Measurements from ENCODE around the gene VPS4A. TPM values are rescaled to one million over a fixed set of nuclear protein-coding genes. Genes with fewer than 3 reads are reported as not detected.
A peak's percentile ranks its signal among the peaks of the same experiment; 100 is the strongest.

Gene VPS4A
- total RNA-seq, 1 donor from 2014 or later: 28.9 TPM

- peaks cover 16% of the 10 kb centered on the region for H3K36me3 Mint-ChIP-seq (ENCODE audit: low read depth, unreplicated experiment)
- H3K27me3 Mint-ChIP-seq (ENCODE audit: low read depth, unreplicated experiment): no peaks in the 10 kb centered on the region
- peaks cover 18% of the 10 kb centered on the region for H3K4me1 Mint-ChIP-seq (ENCODE audit: low read depth, unreplicated experiment)
- FAIRE-seq (no peak), DNase-seq (ENCODE audit: low read depth) (peak; percentile 97)
- H3K27me3 ChIP-seq (ENCODE audit: insufficient read depth, low read length): no peaks in the 10 kb centered on the region
- peaks cover 81% of the 10 kb centered on the region for H3K79me2 ChIP-seq (ENCODE audit: insufficient read depth, low read length)
- peak within 1 kb of the TSS; percentile 90 for H3K9ac ChIP-seq (ENCODE audit: low read length)
- H3K9me3 ChIP-seq (ENCODE audit: insufficient read depth, low read depth, low read length): no peaks in the 10 kb centered on the region
- H3K4me2 ChIP-seq (ENCODE audit: low read length): peak within 1 kb of the TSS; percentile 99
- H3K4me1 ChIP-seq (ENCODE audit: insufficient read depth, low read length): peaks cover 19% of the 10 kb centered on the region
- peaks cover 43% of the 10 kb centered on the region for H3K36me3 ChIP-seq (ENCODE audit: insufficient read depth, low read length)
- peak within 1 kb of the TSS; percentile 85 for H2AFZ ChIP-seq (ENCODE audit: low read depth, low read length)
- peak within 1 kb of the TSS; percentile 100 for H3K4me3 Mint-ChIP-seq (ENCODE audit: unreplicated experiment)
- peak within 1 kb of the TSS; percentile 99 for H3K27ac Mint-ChIP-seq (ENCODE audit: unreplicated experiment)
- H3K27ac ChIP-seq (ENCODE audit: low read depth, low read length): peak within 1 kb of the TSS; percentile 77
- peak within 1 kb of the TSS; percentile 90 for H3K4me3 ChIP-seq (ENCODE audit: insufficient read depth, low read depth, low read length)
- peak; percentile 73 for TF ChIP-seq CTCF (IDR thresholded peaks at IDR 0.05; ENCODE audit: insufficient read depth, low read depth, low read length)
- no peak for TF ChIP-seq EZH2 (IDR thresholded peaks at IDR 0.05; ENCODE audit: insufficient read depth, low read length)
- peaks cover 3% of the 10 kb centered on the region for H4K20me1 ChIP-seq (ENCODE audit: insufficient read depth, low read length)
- H3K9me3 Mint-ChIP-seq (ENCODE audit: unreplicated experiment): no peaks in the 10 kb centered on the region
Measured at GRCh38 chr16:69339289-69340094, 28.3 kb downstream of the VPS4A start, which contains the start of the genes COG8 and NIP7. Gene COG8 (minus strand): TSS chr16:69339564. CDS start chr16:69339552, 12 bp downstream. Gene NIP7 (plus strand): TSS chr16:69339772. CDS start chr16:69339830, 58 bp downstream.

GRCh38 chr16:69340095-69340644 is 29.0 kb downstream of the VPS4A start:
- H2AFZ ChIP-seq (ENCODE audit: low read depth, low read length): peak overlapping the region; percentile 63
- peak overlapping the region; percentile 100 for H3K4me3 Mint-ChIP-seq (ENCODE audit: unreplicated experiment)
- H4K20me1 ChIP-seq (ENCODE audit: insufficient read depth, low read length): peaks cover 3% of the 10 kb centered on the region
- H3K27me3 ChIP-seq (ENCODE audit: insufficient read depth, low read length): no peaks in the 10 kb centered on the region
- H3K27me3 Mint-ChIP-seq (ENCODE audit: low read depth, unreplicated experiment): no peaks in the 10 kb centered on the region
- no peak for DNase-seq (ENCODE audit: low read depth)
- H3K9me3 Mint-ChIP-seq (ENCODE audit: unreplicated experiment): no peaks in the 10 kb centered on the region
- H3K79me2 ChIP-seq (ENCODE audit: insufficient read depth, low read length): peaks cover 74% of the 10 kb centered on the region
- peak overlapping the region; percentile 99 for H3K4me2 ChIP-seq (ENCODE audit: low read length)
- peak overlapping the region; percentile 77 for H3K27ac ChIP-seq (ENCODE audit: low read depth, low read length)
- H3K9ac ChIP-seq (ENCODE audit: low read length): peak overlapping the region; percentile 90
- H3K36me3 Mint-ChIP-seq (ENCODE audit: low read depth, unreplicated experiment): peaks cover 13% of the 10 kb centered on the region
- peaks cover 19% of the 10 kb centered on the region for H3K4me1 ChIP-seq (ENCODE audit: insufficient read depth, low read length)
- peak overlapping the region; percentile 99 for H3K27ac Mint-ChIP-seq (ENCODE audit: unreplicated experiment)
- no peak for FAIRE-seq
- peak overlapping the region; percentile 90 for H3K4me3 ChIP-seq (ENCODE audit: insufficient read depth, low read depth, low read length)
- TF ChIP-seq EZH2 (IDR thresholded peaks at IDR 0.05; ENCODE audit: insufficient read depth, low read length) (no peak), CTCF (IDR thresholded peaks at IDR 0.05; ENCODE audit: insufficient read depth, low read depth, low read length) (no peak)
- H3K36me3 ChIP-seq (ENCODE audit: insufficient read depth, low read length): peaks cover 37% of the 10 kb centered on the region
- no peaks in the 10 kb centered on the region for H3K9me3 ChIP-seq (ENCODE audit: insufficient read depth, low read depth, low read length)
- H3K4me1 Mint-ChIP-seq (ENCODE audit: low read depth, unreplicated experiment): peaks cover 18% of the 10 kb centered on the region

Data from astrocyte (in vitro differentiated cells and primary cell).